NCI-H82 (cell line): ENCODE data around the gene SDF2L1.
"Not testable (repeated sequence)": the region's sequence is repeated elsewhere in the genome, so short reads cannot be mapped to it uniquely, and the experiment has no call there.

Experiments
- DNase-seq: peaks from one replicate; lab custom pipeline; 2025; lab: John Stamatoyannopoulos, UW

SDF2L1 gene

GRCh38 chr22:21661991-21662390, 19.9 kb downstream of the SDF2L1 start:
- no peak for DNase-seq

- DNase-seq, result no peak
These were observed 21.6 kb downstream of the SDF2L1 start for GRCh38 chr22:21663738-21664137.

- DNase-seq, result no peak
These were observed 23.1 kb downstream of the SDF2L1 start for GRCh38 chr22:21665047-21665851.

GRCh38 chr22:21666786-21667185, 24.7 kb downstream of the SDF2L1 start:
- DNase-seq, result no peak

- DNase-seq, result no peak
These were observed 26.9 kb downstream of the SDF2L1 start for GRCh38 chr22:21669026-21669425.

- DNase-seq, result peak; percentile 17
These were observed 30.1 kb downstream of the SDF2L1 start for GRCh38 chr22:21672107-21672629.

GRCh38 chr22:21673534-21674321, 31.6 kb downstream of the SDF2L1 start:
- peak; percentile 52 for DNase-seq

- DNase-seq, result no peak
These were observed 32.6 kb downstream of the SDF2L1 start for GRCh38 chr22:21674638-21675245.

GRCh38 chr22:21677606-21678443, 35.7 kb downstream of the SDF2L1 start:
- peak; percentile 30 for DNase-seq

GRCh38 chr22:21678842-21679241, 36.7 kb downstream of the SDF2L1 start:
- DNase-seq, result not testable (repeated sequence)

GRCh38 chr22:21679383-21679782, 37.3 kb downstream of the SDF2L1 start:
- no peak for DNase-seq

GRCh38 chr22:21680830-21681565, 38.9 kb downstream of the SDF2L1 start:
- DNase-seq, result no peak

- no peak for DNase-seq
These were observed 39.7 kb downstream of the SDF2L1 start for GRCh38 chr22:21681566-21682370.

GRCh38 chr22:21682385-21683175, 40.5 kb downstream of the SDF2L1 start:
- no peak for DNase-seq

GRCh38 chr22:21683401-21683811, 41.3 kb downstream of the SDF2L1 start:
- DNase-seq, result no peak

GRCh38 chr22:21684492-21685163, 42.5 kb downstream of the SDF2L1 start:
- DNase-seq, result no peak

GRCh38 chr22:21685164-21685513, 43.0 kb downstream of the SDF2L1 start:
- DNase-seq, result no peak

- DNase-seq, result no peak
These were observed 44.1 kb downstream of the SDF2L1 start for GRCh38 chr22:21686193-21686608.
